DMS153 treated with DMSO at 0.1 percent for 48 hours (cell line): ENCODE results near the gene THAP6.
"Not testable (repeated sequence)": the region's sequence is repeated elsewhere in the genome, so short reads cannot be mapped to it uniquely, and the experiment has no call there.

Experiments used
- DNase-seq: peaks from one replicate; lab custom pipeline; 2025; ENCODE audit not compliant: unreplicated experiment; lab: John Stamatoyannopoulos, UW

Gene THAP6

GRCh38 chr4:75525086-75525485 is 10.8 kb downstream of the THAP6 start:
- DNase-seq = no peak

GRCh38 chr4:75525910-75526309 is 11.6 kb downstream of the THAP6 start:
- no peak for DNase-seq

GRCh38 chr4:75527482-75527881 is 13.2 kb downstream of the THAP6 start:
- no peak for DNase-seq

DNA sequence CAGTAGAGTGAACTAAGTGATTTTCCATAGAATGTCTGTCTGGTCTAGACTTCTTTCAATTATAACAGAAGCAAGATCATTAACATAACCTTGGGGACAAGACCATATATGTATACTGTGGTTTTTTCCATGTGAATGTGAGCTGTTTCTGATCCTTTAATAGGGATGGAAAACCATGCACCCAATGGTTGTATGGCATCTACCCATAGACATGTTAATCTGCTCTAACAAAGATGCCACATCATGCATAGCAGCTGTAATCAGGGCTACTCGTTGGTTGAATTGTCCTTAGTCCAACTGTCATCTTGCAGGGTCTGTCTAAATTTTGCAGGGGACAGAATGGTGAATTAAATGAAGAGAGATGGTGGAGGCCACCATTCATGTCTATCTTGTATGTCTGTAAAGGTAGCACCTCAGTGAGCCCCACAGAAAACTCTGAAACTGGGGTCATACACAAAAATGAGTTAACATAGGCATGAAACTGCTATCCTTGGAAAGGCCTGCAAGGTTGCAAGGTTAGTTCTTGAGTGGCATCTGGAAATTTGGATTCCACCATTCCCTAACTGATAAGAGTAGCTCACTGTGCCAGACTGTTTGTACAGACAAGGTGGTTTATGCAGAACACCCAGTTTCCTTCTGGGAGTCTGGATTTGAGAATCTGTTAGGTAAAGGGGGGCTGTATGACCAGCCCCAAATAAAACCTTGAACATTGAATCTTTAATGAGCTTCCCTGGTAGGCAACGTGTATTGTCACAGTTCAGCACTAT is 16.5 kb downstream of the THAP6 start:
- DNase-seq = no peak

DNA sequence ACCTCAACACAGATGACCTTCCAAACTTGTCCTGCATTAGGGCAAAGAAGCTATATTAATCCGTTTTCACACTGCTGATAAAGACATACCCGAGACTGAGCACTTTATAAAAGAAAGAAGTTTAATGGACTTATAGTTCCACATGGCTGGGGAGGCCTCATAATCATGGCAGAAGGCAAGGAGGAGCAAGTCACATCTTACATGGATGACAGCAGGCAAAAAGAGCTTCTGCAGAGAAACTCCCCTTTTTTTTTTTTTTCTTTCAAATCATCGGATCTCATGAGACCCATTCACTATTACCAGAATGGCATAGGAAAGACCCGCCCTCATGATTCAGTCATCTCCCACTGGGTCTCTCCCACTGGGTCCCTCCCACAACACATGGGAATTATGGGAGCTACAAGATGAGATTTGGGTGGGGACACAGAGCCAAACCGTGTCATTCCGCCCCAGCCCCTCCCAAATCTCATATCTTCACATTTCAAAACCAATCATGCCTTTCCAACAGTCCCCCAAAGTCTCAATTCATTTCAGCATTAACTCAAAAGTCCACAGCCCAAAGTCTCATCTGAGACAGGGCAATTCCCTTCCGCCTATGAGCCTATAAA is 17.4 kb downstream of the THAP6 start:
- DNase-seq = not testable (repeated sequence)

DNA sequence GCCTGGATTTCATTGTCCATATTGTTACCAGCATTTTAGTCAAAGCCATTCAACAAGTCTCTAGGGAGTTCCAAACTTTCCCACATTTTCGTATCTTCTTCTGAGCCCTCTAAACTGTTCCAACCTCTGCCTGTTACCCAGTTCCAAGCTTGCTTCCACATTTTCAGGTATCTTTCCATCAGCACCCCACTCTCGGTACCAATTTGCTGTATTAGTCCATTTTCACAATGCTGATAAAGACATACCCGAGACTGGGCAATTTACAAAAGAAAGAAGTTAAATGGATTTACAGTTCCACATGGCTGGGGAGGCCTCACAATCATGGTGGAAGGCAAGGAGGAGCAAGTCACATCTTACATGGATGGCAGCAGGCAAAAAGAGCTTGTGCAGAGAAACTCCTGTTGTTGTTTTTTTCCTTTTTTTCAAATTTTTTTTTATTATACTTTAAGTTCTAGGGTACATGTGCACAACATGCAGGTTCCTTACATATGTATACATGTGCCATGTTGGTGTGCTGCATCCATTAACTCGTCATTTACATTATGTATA is 19.1 kb downstream of the THAP6 start:
- DNase-seq = not testable (repeated sequence)

- DNase-seq = not testable (repeated sequence)
These were observed 19.7 kb downstream of the THAP6 start for GRCh38 chr4:75533926-75534325.

DNA sequence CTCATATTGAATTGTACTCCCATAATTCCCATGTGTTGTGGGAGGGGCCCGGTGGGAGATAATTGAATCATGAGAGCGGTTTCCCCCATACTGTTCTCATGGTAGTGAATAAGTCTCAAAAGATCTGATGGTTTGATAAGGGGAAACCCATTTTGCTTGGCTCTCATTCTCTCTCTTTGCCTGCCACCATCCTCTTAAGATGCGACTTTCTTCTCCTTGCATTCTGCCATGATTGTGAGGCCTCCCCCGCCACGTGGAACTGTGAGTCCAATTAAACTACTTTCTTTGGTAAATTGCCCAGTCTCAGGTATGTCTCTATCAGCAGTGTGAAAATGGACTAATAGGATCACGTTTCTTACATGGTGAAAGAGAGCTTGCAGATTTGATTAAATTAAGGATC is 23.0 kb downstream of the THAP6 start:
- not testable (repeated sequence) for DNase-seq

GRCh38 chr4:75542824-75543223 is 28.6 kb downstream of the THAP6 start:
- DNase-seq = no peak

- DNase-seq = not testable (repeated sequence)
These were observed 29.9 kb downstream of the THAP6 start for GRCh38 chr4:75544220-75544619.

- DNase-seq = no peak
These were observed 30.6 kb downstream of the THAP6 start for GRCh38 chr4:75544870-75545269.

DNA sequence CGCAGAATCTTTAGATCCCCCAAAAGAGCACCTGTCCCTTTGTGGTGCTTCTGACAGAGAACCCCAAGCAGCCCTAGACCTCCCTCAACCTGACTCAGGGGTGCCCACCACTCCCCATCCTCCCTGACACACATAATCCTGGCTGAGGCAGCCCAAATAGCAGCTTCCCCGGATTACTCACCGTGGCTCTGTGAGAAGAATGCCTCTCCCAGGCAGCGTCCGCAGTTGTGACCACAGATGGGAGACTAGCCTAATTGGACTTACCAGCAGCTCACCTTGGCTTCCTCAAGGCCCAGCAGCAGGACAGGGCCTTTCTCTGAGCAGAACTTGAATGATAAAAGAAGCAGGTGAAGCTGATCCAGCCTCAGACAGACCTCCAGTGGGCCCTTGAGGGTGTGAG is 31.3 kb downstream of the THAP6 start:
- no peak for DNase-seq

DNA sequence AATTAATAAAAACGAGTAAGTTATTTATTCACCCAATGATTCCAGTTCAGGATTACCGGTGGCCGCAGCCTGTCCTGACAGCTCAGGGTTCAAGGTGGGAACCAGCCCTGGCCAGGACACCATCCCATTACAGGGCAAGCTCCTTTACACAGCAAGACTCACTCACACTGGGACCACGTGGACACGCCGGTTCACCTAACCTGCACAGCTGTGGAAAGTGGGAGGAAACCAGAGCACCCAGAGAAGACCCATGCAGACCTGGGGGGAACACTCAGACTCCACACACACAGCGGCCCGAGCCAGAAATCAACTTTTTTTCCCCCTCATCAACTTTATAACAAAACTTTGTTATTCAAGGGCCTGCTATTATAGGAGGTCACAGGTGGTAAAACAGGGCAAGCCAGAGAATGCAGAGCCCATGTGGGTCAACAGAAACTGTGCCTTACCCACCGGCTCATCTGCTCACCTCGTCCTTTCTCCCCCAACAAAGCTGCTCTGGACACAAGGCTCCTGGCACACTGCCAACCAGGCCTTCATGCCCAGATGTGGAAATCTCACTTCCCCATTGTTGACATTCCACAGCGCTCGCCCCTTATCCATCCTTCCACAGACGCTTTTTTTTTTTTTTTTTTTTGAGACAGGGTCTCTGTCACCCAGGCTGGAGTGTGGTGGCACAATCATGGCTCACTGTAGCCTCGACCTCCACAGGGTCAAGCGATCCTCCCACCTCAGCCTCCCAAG is 33.5 kb downstream of the THAP6 start:
- DNase-seq = no peak

- no peak for DNase-seq
These were observed 34.7 kb downstream of the THAP6 start for GRCh38 chr4:75549019-75549418.

DNA sequence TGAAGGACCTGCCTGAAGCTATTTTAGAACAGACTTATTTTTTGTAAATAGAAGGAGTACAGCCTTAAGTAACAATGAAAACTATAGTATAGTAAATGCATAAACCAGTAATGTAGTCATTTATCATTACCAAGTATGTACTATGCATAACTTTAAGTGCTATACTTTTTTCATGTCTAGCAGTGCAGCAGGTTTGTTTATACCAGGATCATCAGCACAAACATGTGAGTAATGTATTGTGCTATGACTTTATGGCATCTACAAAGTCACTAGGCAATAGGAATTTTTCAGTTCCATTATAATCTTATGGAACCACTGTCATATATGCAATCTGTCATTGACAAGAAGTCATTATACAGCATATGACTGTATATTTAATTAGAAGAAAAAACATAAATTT is 38.2 kb downstream of the THAP6 start:
- DNase-seq = no peak

GRCh38 chr4:75555294-75556164 is 41.3 kb downstream of the THAP6 start, which contains the start of gene ODAPH:
Gene ODAPH (plus strand): TSS chr4:75556066. CDS start chr4:75556083, 17 bp downstream.
- no peak for DNase-seq

DNA sequence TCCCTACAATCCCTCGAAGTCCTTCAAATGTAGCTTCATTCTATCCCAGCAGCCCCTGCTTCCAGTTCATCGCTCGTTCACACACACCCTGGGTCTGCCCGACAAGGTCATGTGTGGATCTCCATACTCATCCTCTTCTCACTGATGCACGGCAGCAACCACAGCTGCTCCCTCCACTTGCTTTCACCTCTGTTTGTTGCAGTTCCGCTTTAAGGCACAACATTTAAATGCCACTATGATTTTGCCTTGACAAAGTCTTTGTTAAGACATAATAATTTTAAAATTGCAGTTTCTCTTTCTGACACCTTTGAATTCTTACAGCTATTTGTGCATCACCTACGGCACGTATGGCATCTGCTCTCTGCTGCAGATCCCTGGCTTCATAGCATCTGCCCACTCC is 43.4 kb downstream of the THAP6 start:
- no peak for DNase-seq

DNA sequence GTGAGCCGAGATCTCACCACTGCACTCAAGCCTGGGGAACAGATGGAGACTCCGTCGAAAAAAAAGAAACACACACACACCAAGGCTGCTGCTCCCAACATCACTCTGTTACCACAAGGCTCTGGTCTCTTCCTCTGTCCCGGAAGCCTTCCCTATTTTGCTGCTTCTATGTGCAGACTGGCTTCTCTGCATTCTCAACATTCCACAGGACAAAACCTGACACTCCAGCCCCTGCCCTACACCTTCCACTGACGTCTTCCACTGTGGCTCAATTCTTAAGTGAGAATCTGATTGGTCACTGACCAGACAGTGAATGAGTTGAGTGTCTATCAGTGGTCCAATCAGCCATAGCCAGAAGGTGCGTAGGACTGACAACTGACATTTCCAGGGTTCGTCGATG is 47.5 kb downstream of the THAP6 start:
- no peak for DNase-seq

- DNase-seq = no peak
These were observed 49.8 kb downstream of the THAP6 start for GRCh38 chr4:75564023-75564422.

GRCh38 chr4:75565481-75565880 is 51.2 kb downstream of the THAP6 start:
- DNase-seq = no peak

DNA sequence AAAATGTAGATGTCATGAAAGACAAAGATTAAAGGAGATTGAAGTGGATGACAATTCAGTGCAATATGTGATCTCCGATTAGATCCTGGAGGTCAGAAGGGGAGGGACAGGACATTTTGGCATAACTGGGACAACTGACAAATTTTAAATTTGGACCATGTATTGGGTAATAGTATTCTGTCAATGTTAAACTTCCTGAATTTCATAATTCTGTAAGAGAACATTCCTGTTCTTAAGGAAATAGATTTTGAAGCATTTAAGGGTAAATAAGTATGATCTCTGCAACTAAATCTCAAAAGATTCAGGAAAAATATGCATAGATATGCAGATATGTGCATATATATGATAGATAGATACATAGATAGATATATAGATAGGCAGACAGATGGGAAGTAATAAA is 52.6 kb downstream of the THAP6 start:
- no peak for DNase-seq
